H1 (cell line): ENCODE data around the gene NADSYN1. TPM values are rescaled to one million over a fixed set of nuclear protein-coding genes. Genes with fewer than 3 reads are reported as not detected.

Source experiments
- POLR2A ChIP-seq, 2 experiments: IDR thresholded peaks; 1 replicate in 1 of 2; 2 replicates in 1 of 2; pipeline ENCODE4 v1.6.1; 2011; ENCODE audit warnings: low read depth in 2 of 2, low read length in 2 of 2, mild to moderate bottlenecking in 2 of 2; ENCODE audit errors: control extremely low read depth in 1 of 2
- SRF ChIP-seq: IDR thresholded peaks from 2 replicates; pipeline ENCODE4 v1.6.1; 2011; ENCODE audit warnings: mild to moderate bottlenecking, low read depth, low read length, moderate library complexity
- polyA plus RNA-seq, 7 experiments: library from polyadenylated mRNA; depleted of rRNA in 3 of 7; stranded (reverse) in 5 of 7; unstranded in 2 of 7; fragments of >200 nt in 5 of 7; fragments of 200-250 nt in 2 of 7; gene quantifications; 1 replicate in 5 of 7; 2 replicates in 1 of 7; 4 replicates in 1 of 7; pipeline versions ENCODE4 v1.2.1 to v1.2.3, GENCODE V29; 2011 to 2013; ENCODE audit warnings: missing spikeins in 2 of 7, mixed read lengths in 2 of 7
- total RNA-seq: library from RNA; stranded (reverse); fragmentation: NEBNext Ultra II Directional; extraction: Animal tissue kit (Norgen Biotek cat#: 25700); gene quantifications from 2 replicates; pipeline ENCODE4 v1.2.1, GENCODE V29; 2021
- TF ChIP-seq, protein P1 (sequence below): IDR thresholded peaks from 2 replicates; pipeline ENCODE4 v1.6.1; 2012; ENCODE audit warnings: inconsistent platforms
- TF ChIP-seq, protein P2 (sequence below): IDR thresholded peaks from 2 replicates; pipeline ENCODE4 v1.6.1; 2011; ENCODE audit warnings: low read length, improper control_type of control experiment

Gene NADSYN1
- total and polyA plus RNA-seq, 2 of the 8 experiments (the other 6 are each of a cell fraction or from before 2014, with no cell fraction given): 38.3 to 38.6 TPM

DNA sequence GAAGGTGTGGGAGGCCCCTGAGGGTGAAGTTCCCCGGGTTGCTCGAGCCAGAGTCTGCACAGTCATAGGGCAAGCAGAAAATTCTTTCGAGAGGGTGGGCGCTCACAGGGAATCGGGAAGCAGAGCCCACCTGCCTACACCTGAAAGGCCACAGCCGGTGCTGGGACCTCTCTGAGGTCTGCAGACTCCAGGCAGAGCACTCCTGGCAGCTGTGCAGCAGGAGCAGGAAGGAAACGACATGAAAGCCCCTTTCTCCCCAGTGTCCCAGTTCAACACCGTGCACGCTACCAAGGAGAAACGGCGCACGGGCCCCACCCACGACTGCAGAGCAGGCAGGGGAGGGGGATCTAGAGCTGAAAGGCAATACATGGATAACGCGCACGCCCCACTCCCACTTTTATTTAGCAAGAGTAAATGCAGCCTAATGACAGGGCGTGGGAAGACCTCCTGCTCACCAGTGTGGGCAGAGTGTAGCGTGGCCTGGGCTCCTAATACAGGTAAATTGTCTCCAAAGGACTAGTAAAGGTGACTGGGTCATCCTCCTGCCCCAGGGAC is 18.4 kb upstream of the NADSYN1 start (continued):
- TF ChIP-seq, protein P1, sequence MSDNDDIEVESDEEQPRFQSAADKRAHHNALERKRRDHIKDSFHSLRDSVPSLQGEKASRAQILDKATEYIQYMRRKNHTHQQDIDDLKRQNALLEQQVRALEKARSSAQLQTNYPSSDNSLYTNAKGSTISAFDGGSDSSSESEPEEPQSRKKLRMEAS: no peak
- TF ChIP-seq SRF (no peak), POLR2A (IDR thresholded peaks at IDR 0.05; ENCODE audit: control extremely low read depth in 1 of 2, low read depth in 2 of 2, low read length in 2 of 2) (no peak)
- TF ChIP-seq, protein P2, sequence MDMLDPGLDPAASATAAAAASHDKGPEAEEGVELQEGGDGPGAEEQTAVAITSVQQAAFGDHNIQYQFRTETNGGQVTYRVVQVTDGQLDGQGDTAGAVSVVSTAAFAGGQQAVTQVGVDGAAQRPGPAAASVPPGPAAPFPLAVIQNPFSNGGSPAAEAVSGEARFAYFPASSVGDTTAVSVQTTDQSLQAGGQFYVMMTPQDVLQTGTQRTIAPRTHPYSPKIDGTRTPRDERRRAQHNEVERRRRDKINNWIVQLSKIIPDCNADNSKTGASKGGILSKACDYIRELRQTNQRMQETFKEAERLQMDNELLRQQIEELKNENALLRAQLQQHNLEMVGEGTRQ: no peak
